ACC112 (cell line): ENCODE measurements around the gene FRMD5.

Experiments used
- H2AFZ ChIP-seq: fragments of 200-600 bp; sonication (generic); one replicate; pipeline ENCODE4 v1.6.0; 2017; ENCODE audit warnings: antibody characterized with exemption, low read length; ENCODE audit not compliant: unreplicated experiment
- H3K27ac ChIP-seq: fragments of 200-600 bp; sonication (generic); 2 replicates; pipeline ENCODE4 v1.5.1; 2014; ENCODE audit warnings: low read depth, mild to moderate bottlenecking, antibody characterized with exemption, low read length, moderate library complexity
- H3K27me3 ChIP-seq: fragments of 200-600 bp; sonication (generic); 2 replicates; pipeline ENCODE4 v1.6.1; 2014; ENCODE audit warnings: mild to moderate bottlenecking, antibody characterized with exemption, low read length, moderate library complexity, mixed read lengths; ENCODE audit not compliant: insufficient read depth
- H3K36me3 ChIP-seq: fragments of 200-600 bp; sonication (generic); 2 replicates; pipeline ENCODE4 v1.6.1; 2016; ENCODE audit warnings: mild to moderate bottlenecking, antibody characterized with exemption, low read length, moderate library complexity, mixed read lengths; ENCODE audit not compliant: insufficient read depth
- H3K4me1 ChIP-seq: fragments of 200-600 bp; sonication (generic); one replicate; pipeline ENCODE4 v1.6.1; 2016; ENCODE audit warnings: low read length, mixed read lengths; ENCODE audit not compliant: insufficient read depth, unreplicated experiment, control insufficient read depth
- H3K4me3 ChIP-seq: fragments of 200-600 bp; sonication (generic); 2 replicates; pipeline ENCODE4 v1.5.1; 2014; ENCODE audit warnings: mild to moderate bottlenecking, low read depth, low read length
- H3K79me2 ChIP-seq: fragments of 200-600 bp; sonication (generic); one replicate; pipeline ENCODE4 v1.6.0; 2016; ENCODE audit warnings: low read length; ENCODE audit not compliant: control insufficient read depth, unreplicated experiment, insufficient read depth

The FRMD5 gene

DNA sequence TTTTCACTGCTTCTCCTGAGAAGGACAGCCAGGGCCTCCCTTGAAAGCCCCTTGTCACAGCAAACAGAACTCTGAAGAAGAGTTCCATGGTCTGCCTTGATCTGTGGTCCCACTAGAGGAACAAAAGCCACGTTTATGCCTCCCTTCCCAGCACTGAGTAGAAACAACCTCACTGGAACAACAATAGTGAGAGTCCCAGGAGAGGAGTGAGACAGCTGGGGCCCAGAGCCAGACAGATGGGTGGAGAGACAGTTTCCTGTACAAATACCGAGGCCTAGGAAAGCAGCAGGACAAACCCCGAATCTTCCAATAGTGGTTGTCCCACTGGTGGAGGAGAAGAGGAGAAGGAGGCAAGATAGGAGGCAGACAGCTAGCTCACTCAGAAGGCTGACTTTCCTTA, 262.2 kb downstream of the FRMD5 start:
- H2AFZ ChIP-seq: peak overlapping the region; percentile 21
- H3K27ac ChIP-seq: peak overlapping the region; percentile 15; the same call in 1 of the 2 replicates
- no peaks in the 10 kb centered on the region for H3K27me3 ChIP-seq
- no peaks in the 10 kb centered on the region for H3K36me3 ChIP-seq
- peaks cover 27% of the 10 kb centered on the region for H3K4me1 ChIP-seq
- H3K79me2 ChIP-seq: no peaks in the 10 kb centered on the region
- no peak overlapping the region for H3K4me3 ChIP-seq

DNA sequence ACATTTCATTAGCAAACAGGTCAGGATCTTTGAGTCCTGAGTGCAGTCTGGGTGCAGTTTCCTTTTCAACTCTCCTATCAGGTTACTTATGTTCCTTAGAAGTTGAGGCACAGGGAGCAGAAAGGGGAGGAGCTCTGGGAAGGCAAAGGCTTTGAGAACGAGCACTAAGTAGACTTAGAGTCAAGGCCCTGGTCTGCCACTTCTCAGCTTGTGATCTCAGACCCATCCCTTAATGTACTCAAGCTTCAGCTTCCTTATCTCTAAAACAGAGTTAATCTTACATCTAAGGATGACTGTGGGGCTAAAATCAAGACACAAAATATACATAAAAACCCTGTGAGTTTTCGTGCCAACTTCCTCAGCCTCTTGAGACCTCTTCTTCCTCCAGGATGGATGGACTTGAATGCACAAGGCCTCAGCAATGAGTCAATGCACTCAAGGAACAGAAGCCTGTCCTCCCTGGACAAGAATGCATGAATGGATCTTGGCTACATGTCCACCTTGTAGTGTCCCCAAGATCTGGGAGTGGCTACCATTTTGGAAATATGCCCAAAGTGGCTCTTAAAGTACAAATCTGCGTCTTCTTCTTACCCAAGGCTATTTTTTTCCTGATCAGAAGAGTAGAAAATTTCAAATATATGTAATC, 263.2 kb downstream of the FRMD5 start:
- no peak overlapping the region for H2AFZ ChIP-seq
- H3K4me1 ChIP-seq: peaks cover 27% of the 10 kb centered on the region
- H3K27me3 ChIP-seq: no peaks in the 10 kb centered on the region
- H3K27ac ChIP-seq: no peak overlapping the region
- no peaks in the 10 kb centered on the region for H3K36me3 ChIP-seq
- no peak overlapping the region; the same call in 1 of the 2 replicates for H3K4me3 ChIP-seq
- H3K79me2 ChIP-seq: no peaks in the 10 kb centered on the region

DNA sequence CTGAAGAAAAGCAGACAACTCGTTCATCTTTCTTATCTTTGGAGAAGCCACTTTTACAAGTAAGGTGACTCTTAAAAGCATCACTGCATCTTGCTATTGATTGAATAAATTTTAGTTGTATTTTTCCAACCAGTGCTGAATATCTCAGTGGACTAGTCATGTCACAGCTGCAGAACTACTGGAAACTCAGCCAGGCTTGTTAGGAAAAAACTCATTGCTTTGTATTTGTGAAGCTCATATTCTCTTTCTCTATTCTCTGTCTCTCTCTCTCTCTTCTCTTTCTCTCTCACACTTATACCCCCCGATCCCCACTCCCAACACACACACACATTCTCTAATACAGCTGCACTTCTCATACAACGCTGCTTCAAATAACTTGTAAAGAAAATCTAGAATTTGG, 264.0 kb downstream of the FRMD5 start:
- Histone ChIP-seq H3K4me1 (peaks cover 27% of the 10 kb centered on the region), H3K4me3 (no peak overlapping the region), H3K27ac (no peak overlapping the region), H2AFZ (no peak overlapping the region), H3K79me2 (no peaks in the 10 kb centered on the region), H3K27me3 (no peaks in the 10 kb centered on the region), H3K36me3 (no peaks in the 10 kb centered on the region)

DNA sequence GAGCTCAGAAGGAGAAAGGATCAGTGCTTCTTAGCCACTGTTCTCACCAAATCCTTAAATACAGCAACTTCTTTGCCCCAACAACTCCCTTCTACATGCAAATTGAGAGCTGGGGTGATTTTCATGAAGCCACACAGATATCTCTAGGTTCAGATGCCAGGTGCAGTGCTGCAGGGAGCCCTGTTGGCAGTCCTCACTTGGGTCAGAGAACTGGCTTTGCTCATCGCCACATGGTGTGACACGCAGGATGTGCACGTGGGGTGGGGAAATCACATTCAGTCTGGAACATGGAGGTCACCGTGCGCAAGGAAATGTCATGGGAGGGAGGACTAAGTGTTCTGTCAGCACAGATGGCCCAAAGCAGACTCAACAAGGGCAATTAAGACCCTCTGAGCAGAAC, 264.5 kb downstream of the FRMD5 start:
- no peaks in the 10 kb centered on the region for H3K79me2 ChIP-seq
- H2AFZ ChIP-seq: no peak overlapping the region
- no peak overlapping the region for H3K4me3 ChIP-seq
- no peaks in the 10 kb centered on the region for H3K36me3 ChIP-seq
- H3K4me1 ChIP-seq: peaks cover 27% of the 10 kb centered on the region
- no peaks in the 10 kb centered on the region for H3K27me3 ChIP-seq
- H3K27ac ChIP-seq: no peak overlapping the region

DNA sequence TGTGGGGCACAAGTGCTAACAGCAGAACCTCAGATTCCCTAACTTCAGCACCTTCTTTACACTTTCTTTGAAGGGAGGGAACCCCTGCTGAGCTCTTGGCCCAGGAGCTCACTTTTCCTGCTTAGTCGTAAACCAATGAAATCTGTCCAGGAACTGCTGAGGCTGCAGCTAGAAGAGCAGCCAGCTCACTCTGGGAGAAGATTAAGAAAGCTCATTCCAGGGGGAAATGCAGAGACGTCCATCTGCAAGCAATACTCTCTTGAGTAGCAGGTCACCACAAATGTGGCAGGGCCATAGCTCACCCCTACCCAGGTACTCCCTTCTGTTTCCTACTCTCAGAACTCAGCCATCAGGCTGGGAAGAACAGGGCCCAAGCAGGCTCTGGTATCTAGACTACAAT, 265.0 kb downstream of the FRMD5 start:
- no peaks in the 10 kb centered on the region for H3K27me3 ChIP-seq
- no peak overlapping the region for H3K27ac ChIP-seq
- peaks cover 27% of the 10 kb centered on the region for H3K4me1 ChIP-seq
- no peaks in the 10 kb centered on the region for H3K79me2 ChIP-seq
- H3K4me3 ChIP-seq: no peak overlapping the region
- H2AFZ ChIP-seq: no peak overlapping the region
- no peaks in the 10 kb centered on the region for H3K36me3 ChIP-seq

DNA sequence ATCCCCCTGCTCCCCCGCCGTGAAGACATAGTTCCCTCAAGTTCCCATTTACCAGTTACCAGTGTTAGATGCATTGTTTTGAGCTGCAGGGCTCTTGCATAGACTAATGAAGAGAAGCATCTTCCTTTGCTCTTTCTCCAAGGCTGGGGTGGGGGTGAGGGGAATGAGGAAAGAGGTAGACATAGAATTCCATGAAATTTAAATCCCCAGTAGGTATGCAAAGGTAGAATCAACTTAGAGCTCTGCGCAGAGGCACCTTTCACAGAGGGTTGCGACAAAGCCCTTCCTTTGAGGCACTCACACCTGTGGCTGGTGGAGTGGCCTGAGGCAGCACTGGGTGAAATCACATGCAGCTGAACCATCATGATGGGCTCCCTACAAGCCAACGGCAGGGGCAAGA, 266.9 kb downstream of the FRMD5 start:
- no peaks in the 10 kb centered on the region for H3K79me2 ChIP-seq
- H3K27me3 ChIP-seq: no peaks in the 10 kb centered on the region
- H3K4me3 ChIP-seq: no peak overlapping the region
- no peak overlapping the region for H3K27ac ChIP-seq
- H3K36me3 ChIP-seq: no peaks in the 10 kb centered on the region
- peaks cover 18% of the 10 kb centered on the region for H3K4me1 ChIP-seq
- H2AFZ ChIP-seq: no peak overlapping the region

DNA sequence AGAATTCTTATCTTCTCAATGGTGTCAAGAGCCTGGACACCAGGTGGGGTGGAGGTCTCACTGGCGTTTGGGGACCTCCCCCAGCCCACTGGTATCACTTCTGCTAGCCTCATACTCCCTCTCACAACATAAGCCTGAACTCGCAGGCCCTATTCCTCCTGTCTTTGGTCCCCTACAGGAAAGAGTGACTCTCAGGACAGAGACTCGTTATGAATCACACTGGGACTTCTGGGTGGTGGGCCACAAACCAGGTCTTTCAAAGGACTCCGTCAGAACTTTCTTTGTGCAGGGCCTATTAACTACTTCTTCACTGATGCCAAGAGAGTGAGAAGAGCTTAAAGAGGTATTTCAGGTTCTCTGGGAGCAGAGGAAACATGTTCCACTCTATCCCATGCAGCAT, 267.9 kb downstream of the FRMD5 start:
- Histone ChIP-seq H3K27me3 (no peaks in the 10 kb centered on the region), H3K79me2 (no peaks in the 10 kb centered on the region), H2AFZ (no peak overlapping the region), H3K27ac (no peak overlapping the region), H3K4me3 (no peak overlapping the region), H3K4me1 (peaks cover 9% of the 10 kb centered on the region), H3K36me3 (no peaks in the 10 kb centered on the region)

DNA sequence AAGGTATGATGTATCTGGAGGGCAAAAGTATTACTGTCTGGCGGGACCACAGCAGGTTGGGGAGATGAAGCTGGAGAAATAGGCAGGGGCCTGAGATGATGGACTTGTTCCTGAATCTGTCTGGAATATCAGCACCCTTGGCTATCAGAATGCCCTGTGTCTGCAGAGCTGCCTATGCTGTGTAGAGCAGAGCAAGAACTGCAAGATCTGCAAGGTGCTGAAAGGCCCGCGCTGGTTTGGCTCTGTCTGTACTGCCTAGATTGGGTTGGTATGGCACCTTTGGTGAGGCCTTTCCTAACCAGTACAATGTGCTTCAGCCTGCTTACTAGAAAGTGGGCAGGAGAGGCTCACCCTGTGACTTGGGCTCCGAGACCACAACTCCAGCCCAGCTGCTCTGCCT, 271.5 kb downstream of the FRMD5 start:
- Histone ChIP-seq H3K4me1 (no peaks in the 10 kb centered on the region), H3K27me3 (no peaks in the 10 kb centered on the region), H3K36me3 (no peaks in the 10 kb centered on the region), H3K4me3 (no peak overlapping the region), H3K79me2 (no peaks in the 10 kb centered on the region), H2AFZ (no peak overlapping the region), H3K27ac (no peak overlapping the region)

DNA sequence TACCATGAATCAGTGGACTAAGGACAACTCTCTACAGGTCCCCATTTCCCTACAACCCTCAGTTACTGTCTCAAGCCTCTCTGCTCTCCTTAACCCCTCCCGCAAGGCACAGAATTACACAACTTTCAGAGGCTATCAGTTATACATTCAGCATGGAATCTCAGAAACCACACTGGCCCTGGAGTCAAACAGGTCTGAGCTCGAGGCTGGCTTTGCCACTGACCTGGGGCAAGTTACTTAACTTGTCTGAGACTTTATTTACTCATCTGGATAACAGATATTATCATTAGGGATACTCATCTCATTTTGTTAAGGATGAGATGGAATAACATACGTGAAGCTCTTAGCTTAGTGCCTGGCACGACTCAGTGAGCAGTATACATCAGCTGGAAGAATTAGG, 273.1 kb downstream of the FRMD5 start:
- Histone ChIP-seq H2AFZ (no peak overlapping the region), H3K27ac (no peak overlapping the region), H3K36me3 (no peaks in the 10 kb centered on the region), H3K4me3 (no peak overlapping the region), H3K79me2 (no peaks in the 10 kb centered on the region), H3K4me1 (no peaks in the 10 kb centered on the region), H3K27me3 (no peaks in the 10 kb centered on the region)

DNA sequence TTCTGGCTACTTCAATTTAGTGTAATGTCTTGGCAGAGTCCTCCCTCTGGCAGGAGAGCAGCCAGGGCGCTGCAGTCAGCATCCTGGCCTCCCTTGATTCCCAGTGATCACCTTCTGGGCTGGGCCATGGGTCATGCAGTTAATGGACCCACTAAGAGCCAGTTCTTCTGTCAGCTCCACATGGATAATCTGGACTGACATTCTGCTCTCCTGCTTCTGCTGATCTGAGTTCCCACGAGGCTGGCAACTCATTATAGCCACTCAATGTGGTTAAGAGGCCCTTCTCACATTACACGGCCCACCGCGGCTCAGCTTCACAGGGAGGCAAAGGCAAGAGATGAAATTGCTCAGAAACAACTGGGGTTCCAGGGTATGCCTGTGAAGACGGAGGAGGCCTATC, 274.3 kb downstream of the FRMD5 start:
- no peaks in the 10 kb centered on the region for H3K79me2 ChIP-seq
- no peaks in the 10 kb centered on the region for H3K4me1 ChIP-seq
- H2AFZ ChIP-seq: no peak overlapping the region
- no peak overlapping the region for H3K27ac ChIP-seq
- H3K36me3 ChIP-seq: no peaks in the 10 kb centered on the region
- no peak overlapping the region for H3K4me3 ChIP-seq
- H3K27me3 ChIP-seq: no peaks in the 10 kb centered on the region

DNA sequence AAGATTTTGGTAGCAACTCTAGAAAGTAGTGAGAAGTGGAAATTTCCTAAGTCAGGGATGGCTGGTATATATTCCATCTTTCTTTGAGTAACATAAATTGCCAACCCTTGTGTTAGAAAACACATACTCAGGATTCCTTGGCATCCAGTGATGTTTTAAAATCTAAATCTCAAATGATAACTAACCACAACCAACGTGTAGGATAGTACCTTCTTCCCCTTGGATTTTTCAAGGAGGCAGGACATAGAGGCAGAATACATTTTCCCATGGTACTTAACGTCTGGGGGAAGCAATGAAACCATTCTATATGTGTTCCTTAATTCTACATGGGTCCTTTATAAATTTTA, 274.8 kb downstream of the FRMD5 start:
- H3K4me1 ChIP-seq: no peaks in the 10 kb centered on the region
- H3K36me3 ChIP-seq: no peaks in the 10 kb centered on the region
- no peak overlapping the region for H3K4me3 ChIP-seq
- no peaks in the 10 kb centered on the region for H3K79me2 ChIP-seq
- H3K27me3 ChIP-seq: no peaks in the 10 kb centered on the region
- H3K27ac ChIP-seq: no peak overlapping the region
- H2AFZ ChIP-seq: no peak overlapping the region
